ENCODE measurements around the gene C21orf58.

The C21orf58 gene

DNA sequence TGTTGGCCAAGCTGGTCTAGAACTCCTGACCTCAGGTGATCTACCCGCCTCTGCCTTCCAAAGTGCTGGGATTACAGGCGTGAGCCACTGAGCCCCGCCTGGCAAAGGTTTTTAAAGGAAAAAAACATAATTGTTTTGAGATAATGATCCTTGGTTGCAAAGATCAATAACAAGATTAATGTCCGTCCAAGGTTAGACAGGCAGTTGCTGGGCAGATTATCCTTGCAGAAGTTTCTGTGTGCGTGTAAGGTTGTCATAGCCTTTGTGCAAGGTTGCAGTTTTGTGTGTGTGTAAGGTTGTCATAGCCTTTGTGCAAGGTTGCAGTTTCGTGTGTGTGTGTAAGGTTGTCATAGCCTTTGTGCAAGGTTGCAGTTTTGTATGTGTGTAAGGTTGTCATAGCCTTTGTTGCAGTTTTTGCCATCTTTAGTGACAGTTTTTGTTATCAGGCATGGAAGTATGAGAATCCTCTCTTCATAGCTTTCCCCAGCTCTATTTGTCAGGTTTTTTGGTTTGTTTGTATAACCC, 34.0 kb downstream of the C21orf58 start:
- Histone ChIP-seq H3K4me3 (no peak overlapping the region), H3K36me3 (ENCODE audit: insufficient read depth, low read length) (peaks cover 14% of the 10 kb centered on the region), H3K27ac (no peak overlapping the region), H3K9me3 (ENCODE audit: low read depth, low read length) (no peaks in the 10 kb centered on the region), H3K9ac (ENCODE audit: insufficient read length) (no peak overlapping the region)
- TF ChIP-seq POLR2AphosphoS5 (IDR thresholded peaks at IDR 0.05; ENCODE audit: borderline replicate concordance, low read depth, low read length) (no peak), EZH2 (IDR thresholded peaks at IDR 0.05) (no peak), FOXP2 (optimal IDR thresholded peaks at IDR 0.05; ENCODE audit: control extremely low read depth, extremely low read length, insufficient read depth) (no peak)
- no peak for DNase-seq (ENCODE audit: low read depth, low spot score)

- H3K9me3 ChIP-seq (ENCODE audit: low read depth, low read length) = no peaks in the 10 kb centered on the region
- H3K4me3 ChIP-seq = no peak overlapping the region
- peaks cover 32% of the 10 kb centered on the region for H3K36me3 ChIP-seq (ENCODE audit: insufficient read depth, low read length)
- no peak overlapping the region for H3K9ac ChIP-seq (ENCODE audit: insufficient read length)
- TF ChIP-seq FOXP2 (optimal IDR thresholded peaks at IDR 0.05; ENCODE audit: control extremely low read depth, extremely low read length, insufficient read depth) (no peak), EZH2 (IDR thresholded peaks at IDR 0.05) (no peak)
- H3K27ac ChIP-seq = no peak overlapping the region
- DNase-seq (ENCODE audit: low read depth, low spot score) = no peak
Observed at GRCh38 chr21:46287541-46287940, 36.1 kb downstream of the C21orf58 start.

- TF ChIP-seq FOXP2 (optimal IDR thresholded peaks at IDR 0.05; ENCODE audit: control extremely low read depth, extremely low read length, insufficient read depth) (no peak), POLR2AphosphoS5 (IDR thresholded peaks at IDR 0.05; ENCODE audit: borderline replicate concordance, low read depth, low read length) (no peak), EZH2 (IDR thresholded peaks at IDR 0.05) (no peak)
- DNase-seq (ENCODE audit: low read depth, low spot score) = peak; percentile 24
- Histone ChIP-seq H3K9ac (ENCODE audit: insufficient read length) (peak overlapping the region; percentile 93), H3K27ac (peak overlapping the region; percentile 95), H3K9me3 (ENCODE audit: low read depth, low read length) (no peaks in the 10 kb centered on the region), H3K36me3 (ENCODE audit: insufficient read depth, low read length) (peaks cover 27% of the 10 kb centered on the region), H3K4me3 (peak overlapping the region; percentile 97)
Observed at GRCh38 chr21:46286648-46287002, 37.0 kb downstream of the C21orf58 start.

- Histone ChIP-seq H3K27ac (peak within 1 kb of the TSS; percentile 95), H3K9ac (ENCODE audit: insufficient read length) (peak within 1 kb of the TSS; percentile 93), H3K36me3 (ENCODE audit: insufficient read depth, low read length) (peaks cover 27% of the 10 kb centered on the region), H3K4me3 (peak within 1 kb of the TSS; percentile 97), H3K9me3 (ENCODE audit: low read depth, low read length) (no peaks in the 10 kb centered on the region)
- peak; percentile 28 for DNase-seq (ENCODE audit: low read depth, low spot score)
- peak; percentile 38 for TF ChIP-seq FOXP2 (optimal IDR thresholded peaks at IDR 0.05; ENCODE audit: control extremely low read depth, extremely low read length, insufficient read depth)
- no peak for TF ChIP-seq EZH2 (IDR thresholded peaks at IDR 0.05)
- peak; percentile 90 for TF ChIP-seq POLR2AphosphoS5 (IDR thresholded peaks at IDR 0.05; ENCODE audit: borderline replicate concordance, low read depth, low read length)
Observed at GRCh38 chr21:46285761-46286647, 37.7 kb downstream of the C21orf58 start, which contains the start of gene YBEY. Gene YBEY (plus strand): TSS chr21:46286342. CDS start chr21:46286914, 572 bp downstream.

- peak within 1 kb of the TSS; percentile 97 for H3K4me3 ChIP-seq
- no peak for DNase-seq (ENCODE audit: low read depth, low spot score)
- peaks cover 31% of the 10 kb centered on the region for H3K36me3 ChIP-seq (ENCODE audit: insufficient read depth, low read length)
Observed at GRCh38 chr21:46285206-46285661, 38.4 kb downstream of the C21orf58 start, which contains the start of gene MCM3AP. Gene MCM3AP (minus strand): TSS chr21:46285611. CDS start chr21:46285286, 325 bp downstream.

DNA sequence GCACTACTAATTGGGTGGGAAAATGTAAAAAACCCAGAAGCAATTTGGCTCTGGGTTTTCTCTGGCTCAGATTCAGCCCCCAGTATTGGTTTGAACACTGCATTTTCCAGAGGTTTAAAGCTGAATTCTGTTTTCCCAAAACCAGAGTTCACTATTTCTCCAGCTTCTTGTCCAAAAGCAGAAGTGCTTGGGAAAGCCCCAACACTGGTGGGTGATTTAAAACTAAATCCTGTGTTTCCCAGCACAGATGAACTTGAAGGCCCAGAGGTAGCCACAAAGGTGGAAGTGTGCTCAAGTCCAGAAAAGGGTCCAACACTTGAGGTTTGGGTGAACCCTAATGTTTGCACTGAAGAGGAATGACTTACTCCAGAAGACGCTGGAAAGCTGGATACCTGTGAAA, 38.9 kb downstream of the C21orf58 start:
- Histone ChIP-seq H3K27ac (no peak overlapping the region), H3K4me3 (peak overlapping the region; percentile 97), H3K9me3 (ENCODE audit: low read depth, low read length) (no peaks in the 10 kb centered on the region), H3K36me3 (ENCODE audit: insufficient read depth, low read length) (peaks cover 35% of the 10 kb centered on the region), H3K9ac (ENCODE audit: insufficient read length) (peak overlapping the region; percentile 93)
- TF ChIP-seq EZH2 (IDR thresholded peaks at IDR 0.05) = no peak
- TF ChIP-seq POLR2AphosphoS5 (IDR thresholded peaks at IDR 0.05; ENCODE audit: borderline replicate concordance, low read depth, low read length) = no peak
- no peak for TF ChIP-seq FOXP2 (optimal IDR thresholded peaks at IDR 0.05; ENCODE audit: control extremely low read depth, extremely low read length, insufficient read depth)
- DNase-seq (ENCODE audit: low read depth, low spot score) = no peak

More at GRCh38 chr21:46285206-46285661, 38.4 kb downstream of the C21orf58 start, which contains the start of gene MCM3AP:
- Histone ChIP-seq H3K9me3 (ENCODE audit: low read depth, low read length) (no peaks in the 10 kb centered on the region), H3K9ac (ENCODE audit: insufficient read length) (peak within 1 kb of the TSS; percentile 93), H3K27ac (peak within 1 kb of the TSS; percentile 95)
- no peak for TF ChIP-seq FOXP2 (optimal IDR thresholded peaks at IDR 0.05; ENCODE audit: control extremely low read depth, extremely low read length, insufficient read depth)
- no peak for TF ChIP-seq EZH2 (IDR thresholded peaks at IDR 0.05)
- TF ChIP-seq POLR2AphosphoS5 (IDR thresholded peaks at IDR 0.05; ENCODE audit: borderline replicate concordance, low read depth, low read length) = no peak

DNA sequence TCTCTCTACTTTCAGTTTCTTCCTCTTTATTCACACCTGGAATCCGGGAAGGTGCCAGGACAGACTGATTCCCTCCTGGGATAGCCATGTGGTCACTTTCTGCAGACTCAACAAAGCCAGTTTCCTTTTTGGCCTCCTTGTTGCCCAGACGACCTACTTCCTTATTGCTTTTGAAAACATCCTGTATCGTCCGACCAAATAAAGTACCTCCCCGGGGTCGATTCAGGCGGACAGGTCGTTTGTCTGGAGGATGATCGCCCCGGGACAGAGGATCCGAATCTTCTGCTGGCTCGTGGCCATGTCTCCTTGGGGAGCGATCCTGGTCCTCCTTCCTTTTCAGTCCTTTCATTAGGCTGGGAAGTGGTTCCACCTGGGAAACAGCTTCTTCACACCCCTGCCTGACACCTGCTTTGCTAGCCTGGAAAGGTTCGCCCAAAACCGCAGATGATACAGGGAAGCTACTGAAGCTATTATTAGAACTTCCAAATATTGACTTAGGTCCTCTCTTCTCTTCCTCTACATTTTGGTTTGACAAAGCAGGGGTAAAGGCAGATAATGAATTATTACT, 39.5 kb downstream of the C21orf58 start:
- no peak for TF ChIP-seq FOXP2 (optimal IDR thresholded peaks at IDR 0.05; ENCODE audit: control extremely low read depth, extremely low read length, insufficient read depth)
- no peak for TF ChIP-seq EZH2 (IDR thresholded peaks at IDR 0.05)
- no peak for TF ChIP-seq POLR2AphosphoS5 (IDR thresholded peaks at IDR 0.05; ENCODE audit: borderline replicate concordance, low read depth, low read length)
- no peaks in the 10 kb centered on the region for H3K9me3 ChIP-seq (ENCODE audit: low read depth, low read length)
- H3K36me3 ChIP-seq (ENCODE audit: insufficient read depth, low read length) = peaks cover 41% of the 10 kb centered on the region
- peak overlapping the region; percentile 97 for H3K4me3 ChIP-seq
- H3K27ac ChIP-seq = no peak overlapping the region
- no peak for DNase-seq (ENCODE audit: low read depth, low spot score)
- peak overlapping the region; percentile 93 for H3K9ac ChIP-seq (ENCODE audit: insufficient read length)

GRCh38 chr21:46274797-46275390, 48.8 kb downstream of the C21orf58 start:
- H3K9ac ChIP-seq (ENCODE audit: insufficient read length) = no peak overlapping the region
- H3K4me3 ChIP-seq = no peak overlapping the region
- no peaks in the 10 kb centered on the region for H3K9me3 ChIP-seq (ENCODE audit: low read depth, low read length)
- DNase-seq (ENCODE audit: low read depth, low spot score) = no peak
- H3K27ac ChIP-seq = no peak overlapping the region
- peaks cover 91% of the 10 kb centered on the region for H3K36me3 ChIP-seq (ENCODE audit: insufficient read depth, low read length)
- TF ChIP-seq EZH2 (IDR thresholded peaks at IDR 0.05) = no peak
- TF ChIP-seq POLR2AphosphoS5 (IDR thresholded peaks at IDR 0.05; ENCODE audit: borderline replicate concordance, low read depth, low read length) = no peak
- TF ChIP-seq FOXP2 (optimal IDR thresholded peaks at IDR 0.05; ENCODE audit: control extremely low read depth, extremely low read length, insufficient read depth) = no peak

Measured in SK-N-MC (cell line).